Measurements from ENCODE around the gene DUSP22. TPM values are rescaled to one million over a fixed set of nuclear protein-coding genes. Genes with fewer than 3 reads are reported as not detected.

DUSP22 gene
- total and polyA plus RNA-seq, 2 of the 8 experiments (the other 6 are each of a cell fraction or from before 2014, with no cell fraction given): 15.5 to 32.4 TPM

GRCh38 chr6:345747-346385, 53.6 kb downstream of the DUSP22 start:
- H3K56ac ChIP-seq (replicated peaks; ENCODE audit: insufficient read length, low read depth, low read length): no peak overlapping the region
- CTCF ChIA-PET (ENCODE audit: partially characterized antibody): no interaction called here
- TF ChIP-seq ATF2 (IDR thresholded peaks at IDR 0.05; ENCODE audit: low read length) (no peak), ZNF274 (IDR thresholded peaks at IDR 0.05; ENCODE audit: borderline replicate concordance, extremely low read depth, low read length) (no peak), GTF2F1 (IDR thresholded peaks at IDR 0.05; ENCODE audit: borderline replicate concordance, low read depth, low read length) (no peak), POLR2A (IDR thresholded peaks at IDR 0.05; ENCODE audit: control extremely low read depth in 1 of 2, low read depth in 2 of 2, low read length in 2 of 2) (no peak), CTCF (IDR thresholded peaks at IDR 0.05; ENCODE audit: control extremely low read depth in 1 of 3, insufficient read depth in 1 of 3, low read depth in 1 of 3, low read length in 3 of 3) (no peak), CHD1 (IDR thresholded peaks at IDR 0.05; ENCODE audit: low read depth, low read length) (no peak), EGR1 (IDR thresholded peaks at IDR 0.05; ENCODE audit: borderline replicate concordance, low read depth, low read length) (no peak), SP2 (IDR thresholded peaks at IDR 0.05; ENCODE audit: low read length) (no peak), RXRA (IDR thresholded peaks at IDR 0.05; ENCODE audit: insufficient read depth, low read depth, low read length) (no peak)

More at GRCh38 chr6:345747-346385, 53.6 kb downstream of the DUSP22 start:
- Histone ChIP-seq H2AFZ (ENCODE audit: low read length) (no peak overlapping the region), H2BK5ac (ENCODE audit: low read depth, low read length) (no peak overlapping the region), H2BK120ac (replicated peaks; ENCODE audit: low read depth, low read length) (no peak overlapping the region), H3K4ac (replicated peaks; ENCODE audit: insufficient read length, low read depth, low read length) (no peak overlapping the region), H4K8ac (ENCODE audit: extremely low read depth, insufficient read depth, low read length) (no peak overlapping the region), H3K79me1 (ENCODE audit: low read depth, low read length) (peaks cover 3% of the 10 kb centered on the region; the same call in 1 of the 2 replicates), H4K20me1 (replicated peaks in 1 of 2; ENCODE audit: control insufficient read depth in 1 of 2, insufficient read depth in 2 of 2, low read length in 2 of 2) (peaks cover 0 to 4% of the 10 kb centered on the region in 2 experiments), H3K4me3 (ENCODE audit: extremely low read depth in 1 of 4, insufficient read depth in 2 of 4, low read depth in 3 of 4, low read length in 4 of 4) (no peak overlapping the region), H3K9ac (replicated peaks in 1 of 4; ENCODE audit: extremely low read depth in 1 of 4, low read depth in 3 of 4, low read length in 3 of 4) (no peak overlapping the region), H3K23me2 (ENCODE audit: low read depth, low read length) (no peaks in the 10 kb centered on the region; the same call in 1 of the 2 replicates), H2BK12ac (ENCODE audit: low read depth, low read length) (no peak overlapping the region), H4K91ac (replicated peaks; ENCODE audit: insufficient read length, low read length) (no peak overlapping the region), H3K79me2 (ENCODE audit: control insufficient read depth in 1 of 2, insufficient read depth in 2 of 2, low read length in 2 of 2) (no peaks in the 10 kb centered on the region), H3K4me1 (replicated peaks in 1 of 4; ENCODE audit: control insufficient read depth in 3 of 4, insufficient read depth in 4 of 4, low read length in 3 of 4) (no peaks in the 10 kb centered on the region), H3K4me2 (ENCODE audit: insufficient read depth in 1 of 2, low read depth in 2 of 2, low read length in 2 of 2) (no peak overlapping the region), H4K5ac (ENCODE audit: insufficient read length, low read depth, low read length) (no peak overlapping the region), H2BK15ac (ENCODE audit: low read length) (no peak overlapping the region), H3K27ac (ENCODE audit: low read depth, low read length) (no peak overlapping the region), H3K14ac (ENCODE audit: insufficient read length) (no peak overlapping the region), H3K36me3 (ENCODE audit: control insufficient read depth in 2 of 4, insufficient read depth in 4 of 4, low read length in 3 of 4) (no peaks in the 10 kb centered on the region; a peak in 1 of 8 replicates), H2BK20ac (ENCODE audit: low read length) (no peak overlapping the region), H3K18ac (ENCODE audit: extremely low read depth, low read length) (no peak overlapping the region), H3K9me3 (ENCODE audit: insufficient read depth in 2 of 2, low read depth in 1 of 2, low read length in 1 of 2) (peaks cover 43 to 82% of the 10 kb centered on the region in 2 experiments), H3K27me3 (replicated peaks in 1 of 4; ENCODE audit: control insufficient read depth in 3 of 4, extremely low read depth in 1 of 4, insufficient read depth in 3 of 4, low read length in 3 of 4) (no peaks in the 10 kb centered on the region; a peak in 2 of 7 replicates), H2AK5ac (ENCODE audit: low read depth, low read length) (no peak overlapping the region), H3K23ac (ENCODE audit: insufficient read length) (no peak overlapping the region)
- POLR2A ChIA-PET (ENCODE audit: partially characterized antibody): interaction anchor here (0.9 kb wide), 1 partner anchor 14 kb away, joined by 3 read pairs; no protein-coding TSS in a partner anchor
- no peak for DNase-seq (ENCODE audit: low read depth in 1 of 2, low spot score in 2 of 2)
- FAIRE-seq: no peak
- WGBS, 2 experiments (ENCODE audit: extremely low coverage in 1 of 2, insufficient coverage in 1 of 2, insufficient read length in 1 of 2, insufficient replicate concordance in 2 of 2, low coverage in 1 of 2, low lambda C conversion rate in 2 of 2, missing lambda C conversion rate in 1 of 2): 91% methylated on average over 17 of the region's 17 CpGs; no CpG with 5 or more reads in 1 of the 2 experiments
